Posterior cingulate gyrus (tissue), 11 donors: ENCODE results near the gene PPFIBP1.

ENCODE experiments used
- DNase-seq, 10 donors: peaks; one replicate each; pipeline versions ENCODE4 v3.0.0 to v3.0.0-alpha.2; 2020 to 2021; ENCODE audit warnings: mixed read lengths in 3 of 10
- intact Hi-C: fragments of 100-400 bp; cut with DNase I; formaldehyde crosslinking; loops from one replicate; pipeline ENCODE4 v1.15.1; 2023

The PPFIBP1 gene

GRCh38 chr12:27511031-27511722 lies 12.8 kb upstream of the PPFIBP1 start:
- no peak for DNase-seq
- intact Hi-C loops = no loop called here

- intact Hi-C loops = no loop called here
- DNase-seq = no peak
Measured at GRCh38 chr12:27511723-27512045, 12.3 kb upstream of the PPFIBP1 start.

GRCh38 chr12:27513155-27513824 lies 10.7 kb upstream of the PPFIBP1 start:
- DNase-seq = no peak
- intact Hi-C loops = no loop called here

- intact Hi-C loops = no loop called here
- DNase-seq = no peak
Measured at GRCh38 chr12:27515671-27516070, 8.3 kb upstream of the PPFIBP1 start.

- no peak for DNase-seq
- intact Hi-C loops = no loop called here
Measured at GRCh38 chr12:27516625-27517024, 7.4 kb upstream of the PPFIBP1 start.

GRCh38 chr12:27517546-27517945 lies 6.5 kb upstream of the PPFIBP1 start:
- intact Hi-C loops = no loop called here

GRCh38 chr12:27517961-27518665 lies 5.9 kb upstream of the PPFIBP1 start:
- intact Hi-C loops = no loop called here
- DNase-seq = no peak

More at GRCh38 chr12:27517546-27517945, 6.5 kb upstream of the PPFIBP1 start:
- DNase-seq = no peak

- intact Hi-C loops = no loop called here
- peak in 1 of 10 donors; percentile 17 for DNase-seq
Measured at GRCh38 chr12:27521066-27521465, 2.9 kb upstream of the PPFIBP1 start.

GRCh38 chr12:27521981-27522380 lies 2.0 kb upstream of the PPFIBP1 start:
- no peak for DNase-seq
- intact Hi-C loops = no loop called here

GRCh38 chr12:27523305-27523641 lies 733 bp upstream of the PPFIBP1 start:
- intact Hi-C loops = loop anchor here (1.0 kb wide), 1 partner anchor 88 kb away; no protein-coding TSS in a partner anchor
- DNase-seq = no peak

- intact Hi-C loops = no loop called here
- no peak for DNase-seq
Measured at GRCh38 chr12:27524494-27524835, 459 bp downstream of the PPFIBP1 start.

- DNase-seq = no peak
- intact Hi-C loops = no loop called here
Measured at GRCh38 chr12:27524839-27525753, 1.1 kb downstream of the PPFIBP1 start.

GRCh38 chr12:27527512-27527911 lies 3.5 kb downstream of the PPFIBP1 start:
- DNase-seq = no peak
- intact Hi-C loops = no loop called here

GRCh38 chr12:27528788-27529187 lies 4.8 kb downstream of the PPFIBP1 start:
- intact Hi-C loops = no loop called here
- DNase-seq = no peak

- no peak for DNase-seq
- intact Hi-C loops = loop anchor here (5.0 kb wide), 1 partner anchor 122 kb away; no protein-coding TSS in a partner anchor
Measured at GRCh38 chr12:27530157-27530922, 6.3 kb downstream of the PPFIBP1 start.

- no peak for DNase-seq
- intact Hi-C loops = loop anchor here (1.0 to 5.0 kb wide), 2 partner anchors 103 to 120 kb away; no protein-coding TSS in a partner anchor
Measured at GRCh38 chr12:27531896-27532295, 7.9 kb downstream of the PPFIBP1 start.

- DNase-seq = no peak
- intact Hi-C loops = loop anchor here (5.0 kb wide), 1 partner anchor 118 kb away; no protein-coding TSS in a partner anchor
Measured at GRCh38 chr12:27534060-27534764, 10.2 kb downstream of the PPFIBP1 start.

GRCh38 chr12:27534765-27535161 lies 10.8 kb downstream of the PPFIBP1 start:
- intact Hi-C loops = loop anchor here (5.0 kb wide), 1 partner anchor 118 kb away; no protein-coding TSS in a partner anchor
- no peak for DNase-seq

- no peak for DNase-seq
- intact Hi-C loops = no loop called here
Measured at GRCh38 chr12:27535318-27535717, 11.3 kb downstream of the PPFIBP1 start.
